Measurements from ENCODE around the gene SCARB1.

The SCARB1 gene

DNA sequence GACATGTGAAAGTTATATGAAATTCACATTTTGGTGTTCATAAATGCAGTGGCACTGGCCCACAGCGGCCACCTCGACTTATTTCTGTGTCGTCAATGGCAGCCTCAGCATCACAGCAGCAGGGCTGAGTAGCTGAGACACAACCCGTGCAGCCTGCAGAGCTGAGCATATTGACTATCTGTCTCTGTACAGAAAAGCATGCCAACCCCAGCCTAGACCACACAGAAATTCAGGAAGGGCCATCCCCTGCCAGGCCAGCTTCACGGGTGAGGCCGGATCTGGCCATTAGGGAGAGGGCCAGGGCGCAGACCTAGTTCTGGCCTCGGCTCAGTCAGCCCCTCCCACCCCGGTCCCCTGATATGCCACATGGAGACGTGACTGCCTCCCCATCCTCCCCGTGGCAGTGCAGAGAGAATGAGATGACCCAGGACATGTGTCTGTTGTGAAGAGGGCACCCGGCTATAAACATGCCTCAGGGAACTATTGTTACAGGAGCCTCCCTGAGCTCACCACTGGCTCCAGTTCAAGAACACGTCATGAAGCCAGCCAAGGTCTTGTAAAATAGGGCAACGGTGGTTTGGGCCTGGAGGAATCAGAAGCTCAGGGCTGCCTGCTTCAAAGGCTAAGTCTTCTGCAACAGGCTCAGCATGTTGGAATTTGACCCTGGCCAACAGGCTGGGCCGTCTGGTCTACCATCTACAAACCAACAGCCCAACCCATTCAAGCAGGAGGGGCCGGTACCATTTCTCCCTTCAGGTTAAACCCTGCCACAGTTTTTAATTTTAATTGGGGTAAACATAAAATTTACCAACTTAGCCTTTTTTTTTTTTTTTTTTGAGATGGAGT lies 25.5 kb downstream of the SCARB1 start:
- DNase-seq: no peak

DNA sequence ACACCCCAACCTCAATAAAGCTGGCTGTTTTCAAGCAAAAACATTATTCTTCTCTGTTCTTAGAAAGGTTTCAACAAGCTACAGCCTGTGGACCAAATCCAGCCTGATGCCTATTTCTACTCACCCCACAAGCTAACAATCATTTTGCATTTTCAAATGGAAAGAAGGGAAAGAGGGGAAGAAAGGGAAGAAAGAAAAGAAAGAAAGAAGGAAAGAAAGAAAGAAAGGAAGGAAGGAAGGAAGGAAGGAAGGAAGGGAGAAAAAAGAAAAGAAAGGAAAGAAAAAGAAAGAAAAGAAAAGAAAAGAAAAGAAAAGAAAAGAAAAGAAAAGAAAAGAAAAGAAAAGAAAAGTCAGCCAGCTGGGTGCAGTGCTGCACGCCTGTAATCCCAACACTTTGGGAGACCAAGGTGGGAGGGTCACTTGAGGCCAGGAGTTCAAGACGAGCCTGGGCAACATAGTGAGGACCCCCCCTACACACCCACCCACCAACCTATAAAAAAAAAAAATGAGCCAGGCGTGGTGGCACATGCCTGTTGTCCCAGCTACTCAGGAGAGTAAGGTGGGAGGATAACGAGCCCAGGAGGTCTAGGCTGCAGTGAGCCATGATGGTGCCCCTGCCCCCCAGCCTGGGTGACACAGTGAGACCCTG lies 26.3 kb downstream of the SCARB1 start:
- no peak for DNase-seq

DNA sequence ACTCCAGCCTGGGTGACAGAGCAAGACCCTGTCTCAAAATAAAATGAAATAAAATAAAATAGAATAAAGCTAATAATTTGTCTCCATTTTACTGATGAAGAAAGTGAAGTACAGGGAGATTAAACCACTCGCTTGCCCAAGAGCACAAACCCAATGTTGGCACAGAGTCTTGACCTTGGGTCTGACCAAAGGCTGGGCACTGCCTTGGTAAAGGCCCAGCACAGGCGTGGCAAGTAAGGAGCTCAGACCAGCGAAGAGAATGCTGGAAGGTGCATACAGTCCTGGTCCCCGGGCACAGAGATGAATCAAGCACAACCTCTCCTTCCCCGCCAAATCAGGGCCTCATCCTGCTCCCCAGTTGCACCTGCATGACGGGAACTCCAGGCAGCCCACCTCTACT lies 26.9 kb downstream of the SCARB1 start:
- no peak for DNase-seq

DNA sequence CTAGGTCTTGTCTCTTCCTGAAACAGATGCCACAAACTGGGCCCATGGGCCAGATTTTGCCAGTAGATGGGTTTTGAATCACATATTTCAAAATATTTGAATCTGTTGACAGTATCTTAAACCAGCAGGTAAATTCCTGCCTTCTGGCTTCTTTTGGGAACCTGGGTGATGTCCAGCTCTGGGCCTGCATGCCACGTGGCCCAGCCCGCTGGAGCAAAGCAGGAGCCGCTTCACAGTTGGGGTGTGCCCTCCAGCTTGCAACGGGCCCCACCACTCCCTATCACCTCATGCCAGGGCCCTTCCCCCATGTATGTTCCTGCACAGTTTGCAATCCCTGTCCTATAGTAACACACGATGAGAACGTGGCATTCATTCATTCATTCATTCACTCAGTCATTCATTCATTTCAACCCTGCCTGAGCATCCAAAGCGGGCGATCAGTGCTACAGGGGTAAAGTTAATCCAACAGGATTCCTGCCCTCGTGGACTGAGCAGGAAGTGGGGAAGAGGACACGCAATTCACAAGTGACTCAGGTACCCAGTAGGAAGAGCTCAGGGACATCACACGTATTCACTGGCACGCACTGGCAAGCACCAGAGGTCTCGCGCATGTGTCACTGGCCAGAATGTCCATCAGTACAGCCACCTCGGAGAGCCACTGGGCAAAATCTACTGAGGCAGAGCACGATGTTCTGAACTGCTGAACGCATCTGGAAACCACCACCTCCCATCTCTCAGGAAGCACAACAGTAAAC lies 27.8 kb downstream of the SCARB1 start:
- no peak for DNase-seq

DNA sequence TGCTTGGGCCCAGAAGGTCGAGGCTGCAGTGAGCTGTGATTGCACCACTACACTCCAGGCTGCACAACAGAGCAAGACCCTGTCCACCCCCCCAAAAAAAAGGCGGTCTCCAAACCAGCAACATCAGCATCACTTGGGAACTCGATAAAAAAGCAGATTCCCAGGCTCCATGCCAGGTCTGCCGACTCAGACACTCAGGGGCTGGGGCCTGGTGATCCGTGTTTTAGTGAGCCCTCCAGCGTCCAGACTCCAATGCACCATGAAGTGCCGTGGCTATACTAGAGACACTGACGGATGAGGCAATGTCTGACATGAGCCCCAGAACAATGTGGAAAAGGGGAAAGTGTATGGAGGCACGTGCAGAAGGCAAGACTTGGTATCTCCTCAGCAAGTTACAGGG lies 28.8 kb downstream of the SCARB1 start:
- no peak for DNase-seq

DNA sequence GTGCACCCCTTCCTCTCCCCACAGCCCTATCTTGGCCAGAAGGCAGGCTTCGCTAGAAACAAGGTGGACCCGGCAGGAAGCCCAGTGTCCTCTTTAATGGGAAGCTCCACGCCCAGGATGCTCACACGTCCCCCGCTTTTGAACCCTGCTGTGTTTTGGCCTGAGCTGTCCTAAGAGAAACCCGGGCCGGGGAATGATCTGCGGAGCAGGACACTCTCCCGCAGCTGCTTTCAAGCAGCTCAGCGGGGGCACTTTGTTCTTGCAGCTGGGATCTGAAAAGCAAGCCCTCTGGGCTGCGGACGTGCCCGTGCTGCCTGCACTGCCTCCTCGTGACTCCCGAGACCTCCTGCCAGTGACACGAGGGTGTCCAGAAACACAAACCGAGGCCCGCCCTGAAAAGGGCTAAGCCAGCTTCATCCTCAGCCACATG lies 30.0 kb downstream of the SCARB1 start:
- no peak for DNase-seq

DNA sequence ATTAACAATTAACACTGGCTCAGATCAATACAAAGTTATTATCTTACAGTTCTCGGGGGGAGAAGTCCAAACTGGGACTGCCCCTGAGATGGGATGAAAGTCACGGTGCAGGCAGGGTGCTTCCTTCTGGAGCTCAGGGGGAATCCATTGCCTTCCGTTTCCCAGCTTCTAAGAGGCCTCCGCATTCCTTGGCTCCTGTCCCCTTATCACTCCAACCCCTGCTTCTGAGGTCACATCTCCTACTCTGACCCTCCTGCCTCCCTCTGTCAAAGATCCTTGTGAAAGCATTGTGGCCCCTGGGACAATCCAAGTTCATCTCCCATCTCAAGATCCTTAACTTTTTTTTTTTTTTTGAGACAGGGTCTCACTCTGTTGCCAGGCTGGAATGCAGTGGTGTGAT lies 30.8 kb downstream of the SCARB1 start:
- DNase-seq: no peak

DNA sequence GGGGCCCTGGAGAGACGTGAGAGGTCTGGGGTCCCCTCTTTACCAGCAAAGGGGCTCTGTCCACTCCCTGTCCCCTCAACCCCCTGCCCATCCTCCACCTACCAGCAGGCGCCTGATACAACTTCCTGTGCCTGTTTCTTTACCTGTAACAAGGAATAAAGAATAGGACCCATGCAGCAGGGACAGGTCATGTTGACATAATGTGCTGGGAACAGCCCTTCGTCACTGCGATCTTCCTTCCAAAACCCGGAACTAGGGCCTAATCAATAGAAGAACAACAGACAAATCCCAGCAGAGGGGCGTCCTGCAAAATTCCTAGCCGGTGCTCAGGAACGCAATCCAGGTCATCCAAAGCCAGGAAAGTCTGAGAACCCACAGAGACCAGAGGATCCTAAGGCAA lies 32.1 kb downstream of the SCARB1 start:
- no peak for DNase-seq

DNA sequence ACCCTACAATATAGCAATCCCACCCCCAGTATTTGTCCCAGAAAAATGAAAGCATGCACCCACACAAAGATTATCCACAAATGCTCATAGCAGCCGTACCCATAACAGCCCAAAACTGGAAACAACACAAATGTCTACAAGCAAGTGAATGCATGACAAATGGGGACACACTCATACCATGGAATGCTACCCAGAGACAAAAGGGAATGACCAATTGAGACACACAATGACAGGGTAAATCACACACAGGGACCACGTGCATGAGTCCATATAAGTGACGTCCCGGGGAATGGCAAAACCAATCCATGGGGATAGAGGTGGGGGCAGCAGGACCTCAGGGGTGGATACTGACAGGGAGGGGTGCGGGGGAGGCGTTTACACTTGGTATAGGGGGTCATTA lies 33.4 kb downstream of the SCARB1 start:
- no peak for DNase-seq

DNA sequence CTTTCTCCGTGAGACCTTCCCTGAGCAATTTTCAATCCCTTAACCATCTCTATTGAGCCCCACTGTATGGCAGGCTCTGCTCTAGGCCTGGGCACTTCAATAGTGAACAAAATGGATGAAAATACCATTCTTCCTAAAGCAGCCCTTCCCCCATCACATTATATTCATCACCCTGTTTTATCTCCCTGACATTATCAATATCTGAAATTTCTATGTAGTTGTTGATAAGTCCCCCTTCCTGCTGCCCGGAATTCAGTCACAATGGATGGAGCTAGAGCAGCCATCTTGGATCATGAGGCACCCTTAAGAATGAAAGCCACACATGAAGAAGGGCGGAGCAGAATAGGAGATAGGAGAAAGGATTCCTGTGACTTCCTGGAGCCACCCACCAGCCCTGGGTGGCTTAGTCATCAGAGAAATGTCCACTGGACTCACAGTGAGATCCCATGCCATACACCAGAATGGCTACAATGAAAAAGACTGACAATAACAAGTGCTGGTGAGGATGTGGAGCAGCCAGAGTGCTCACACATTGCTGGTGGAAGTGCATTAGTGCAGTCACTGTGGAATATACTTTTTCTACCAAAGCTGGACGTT lies 33.9 kb downstream of the SCARB1 start:
- DNase-seq: no peak

DNA sequence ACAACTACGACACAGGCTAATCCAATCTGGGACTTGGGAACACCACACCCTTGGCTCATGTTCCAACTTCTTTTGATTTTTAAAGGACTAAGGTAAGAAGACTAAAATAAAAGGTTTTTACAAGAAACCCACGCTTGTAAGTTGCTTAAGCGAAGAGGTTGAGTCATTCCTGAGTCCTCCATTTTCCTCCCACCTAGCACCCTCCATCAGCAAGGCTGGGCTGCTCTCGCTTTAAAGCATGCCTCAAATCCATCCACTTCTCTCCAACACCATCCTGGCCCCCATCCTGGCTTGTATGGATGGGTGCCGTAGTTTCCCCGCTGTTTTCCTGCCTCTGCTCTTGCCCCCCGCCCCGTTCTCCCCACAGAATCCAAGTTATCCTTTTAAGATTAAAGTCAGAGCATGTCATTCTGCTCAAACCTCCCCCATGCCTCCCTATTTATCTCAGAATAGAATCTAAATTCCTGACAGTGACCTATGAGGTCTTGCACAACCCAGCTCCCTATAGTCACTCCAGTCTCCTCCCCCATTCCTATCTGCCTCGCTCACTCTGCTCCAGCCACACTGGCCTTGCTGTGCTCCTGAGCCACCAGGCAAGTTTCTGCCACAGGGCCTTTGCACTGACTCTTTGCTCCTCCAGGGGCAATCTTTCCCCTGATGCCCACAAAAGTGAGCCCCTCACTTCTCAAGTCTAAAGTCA lies 34.5 kb downstream of the SCARB1 start:
- no peak for DNase-seq

DNA sequence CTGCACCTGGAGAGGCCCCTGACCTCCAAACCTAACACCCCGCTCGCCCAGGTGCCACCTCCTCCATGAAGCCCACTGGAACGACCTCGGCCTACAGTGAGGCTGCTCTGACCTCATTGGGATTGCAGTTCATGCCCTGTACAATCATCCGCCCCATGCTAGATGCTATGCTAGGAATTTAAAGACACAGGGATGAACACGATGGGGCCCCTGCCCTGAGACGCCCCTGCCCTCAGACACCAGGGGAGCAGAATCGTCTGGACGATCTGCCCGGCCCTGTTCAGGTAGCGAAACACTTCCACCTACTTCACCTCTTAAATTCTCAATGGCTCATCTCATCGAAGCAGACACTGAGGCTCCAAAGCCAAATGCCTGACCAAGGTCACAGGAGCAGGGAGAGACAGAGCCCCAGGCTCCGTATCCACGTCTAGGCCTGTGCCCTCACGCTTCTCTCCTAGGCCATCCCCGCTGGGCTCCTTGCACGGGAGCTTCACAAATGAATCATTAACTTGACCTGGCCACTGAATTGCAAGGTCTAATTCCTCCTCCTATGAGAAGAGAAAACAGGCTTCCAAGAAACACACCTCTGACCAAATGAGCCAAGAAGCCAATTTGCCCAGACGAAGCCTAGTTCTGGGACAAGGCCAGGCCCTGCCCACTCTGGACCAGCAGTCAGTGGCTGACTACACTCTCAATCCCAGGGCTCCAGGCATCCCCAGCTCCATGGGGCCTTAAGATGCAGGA lies 35.2 kb downstream of the SCARB1 start:
- DNase-seq: no peak

DNA sequence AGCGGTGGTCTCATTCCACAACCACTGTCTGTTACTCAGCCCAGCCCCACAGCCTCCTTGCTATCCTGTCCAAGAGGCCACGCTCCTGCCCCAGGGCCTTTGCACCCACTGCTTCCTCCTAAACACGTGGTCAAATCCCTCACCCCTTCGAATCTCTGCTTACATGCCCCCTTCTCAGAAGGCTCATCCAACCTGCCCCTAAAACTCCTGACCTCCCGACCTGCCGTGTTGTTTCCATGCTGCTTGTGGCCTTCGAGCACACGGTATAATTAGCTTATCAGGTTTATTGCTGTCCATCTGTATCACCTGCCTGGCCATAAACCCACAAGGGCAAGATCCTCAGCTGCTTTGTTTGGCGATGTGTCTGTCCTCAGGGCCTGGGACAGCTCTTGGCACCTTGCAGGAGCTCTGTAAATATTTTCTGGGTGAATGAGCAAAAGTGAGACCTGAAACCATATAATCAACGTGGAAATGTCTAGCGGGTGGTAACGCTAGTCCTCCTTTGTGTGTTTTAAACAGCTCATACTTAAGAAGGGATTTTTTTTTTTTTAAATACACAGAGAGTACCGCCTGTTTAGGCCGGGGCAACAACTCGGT lies 36.0 kb downstream of the SCARB1 start:
- no peak for DNase-seq

DNA sequence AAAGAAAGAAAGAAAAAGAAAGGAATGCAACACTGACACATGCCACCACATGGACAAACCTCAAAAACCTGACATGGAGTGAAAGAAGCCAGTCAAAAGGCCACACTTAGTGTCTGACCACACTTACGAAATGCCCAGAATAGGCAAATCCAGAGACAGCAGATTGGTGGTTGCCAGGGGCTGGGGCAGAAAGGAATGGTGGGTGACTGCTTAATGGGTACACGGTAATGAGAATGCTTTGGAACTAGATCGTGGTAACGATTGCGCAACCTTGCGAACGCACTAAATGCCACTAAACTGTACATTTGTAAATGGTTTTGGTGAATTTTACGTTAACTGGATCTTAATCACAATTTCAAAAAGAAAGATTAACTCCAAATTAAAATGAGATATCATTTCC lies 39.5 kb downstream of the SCARB1 start:
- no peak for DNase-seq

DNA sequence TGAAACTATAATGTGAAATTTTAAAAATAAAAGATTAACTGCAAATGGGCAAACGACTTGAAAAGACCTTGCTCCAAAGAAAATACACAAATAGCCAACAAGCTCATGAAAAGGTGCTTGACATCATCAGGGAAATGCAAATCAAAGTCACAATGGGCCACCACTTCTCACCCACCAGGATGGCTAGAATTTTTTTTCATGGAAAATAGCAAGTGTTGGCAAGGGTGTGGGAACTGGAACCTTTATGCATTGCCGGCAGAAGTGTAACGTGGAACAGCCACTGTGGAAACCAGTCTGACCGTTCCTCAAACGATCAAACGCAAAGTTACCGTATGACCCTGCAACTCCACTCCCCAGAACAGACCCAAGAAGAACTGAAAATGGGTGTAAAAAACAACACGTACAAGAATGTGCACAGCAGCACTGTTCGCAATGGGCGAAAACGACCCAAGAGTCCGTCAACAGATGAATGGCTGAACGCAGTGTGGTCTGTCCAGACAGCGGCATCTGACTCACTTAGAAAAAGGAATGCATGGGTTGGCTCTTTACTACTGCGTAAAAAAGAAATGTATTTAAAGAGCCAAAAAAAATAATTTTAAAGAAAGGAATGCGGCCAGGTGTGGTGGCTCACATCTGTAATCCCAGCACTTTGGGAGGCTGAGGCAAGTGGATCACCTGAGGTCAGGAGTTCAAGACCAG lies 40.2 kb downstream of the SCARB1 start:
- DNase-seq: no peak

DNA sequence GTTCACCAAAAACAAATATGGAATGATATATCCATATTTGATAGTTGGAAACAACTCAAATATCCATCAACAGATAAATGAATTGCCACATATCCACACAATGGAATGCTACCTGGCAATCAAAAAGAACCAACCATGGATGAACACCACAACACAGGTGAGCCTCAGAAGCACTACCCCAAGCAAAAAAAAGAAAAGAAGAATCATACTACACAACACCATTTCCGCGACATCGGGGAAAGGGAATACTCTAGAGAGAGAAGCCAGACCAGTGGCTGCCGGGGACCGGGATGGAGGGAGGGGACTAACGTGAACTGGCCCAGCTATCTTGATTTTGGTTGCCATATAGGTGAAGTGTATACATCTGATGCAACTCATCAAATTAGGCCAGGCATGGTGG lies 41.4 kb downstream of the SCARB1 start:
- DNase-seq: no peak

DNA sequence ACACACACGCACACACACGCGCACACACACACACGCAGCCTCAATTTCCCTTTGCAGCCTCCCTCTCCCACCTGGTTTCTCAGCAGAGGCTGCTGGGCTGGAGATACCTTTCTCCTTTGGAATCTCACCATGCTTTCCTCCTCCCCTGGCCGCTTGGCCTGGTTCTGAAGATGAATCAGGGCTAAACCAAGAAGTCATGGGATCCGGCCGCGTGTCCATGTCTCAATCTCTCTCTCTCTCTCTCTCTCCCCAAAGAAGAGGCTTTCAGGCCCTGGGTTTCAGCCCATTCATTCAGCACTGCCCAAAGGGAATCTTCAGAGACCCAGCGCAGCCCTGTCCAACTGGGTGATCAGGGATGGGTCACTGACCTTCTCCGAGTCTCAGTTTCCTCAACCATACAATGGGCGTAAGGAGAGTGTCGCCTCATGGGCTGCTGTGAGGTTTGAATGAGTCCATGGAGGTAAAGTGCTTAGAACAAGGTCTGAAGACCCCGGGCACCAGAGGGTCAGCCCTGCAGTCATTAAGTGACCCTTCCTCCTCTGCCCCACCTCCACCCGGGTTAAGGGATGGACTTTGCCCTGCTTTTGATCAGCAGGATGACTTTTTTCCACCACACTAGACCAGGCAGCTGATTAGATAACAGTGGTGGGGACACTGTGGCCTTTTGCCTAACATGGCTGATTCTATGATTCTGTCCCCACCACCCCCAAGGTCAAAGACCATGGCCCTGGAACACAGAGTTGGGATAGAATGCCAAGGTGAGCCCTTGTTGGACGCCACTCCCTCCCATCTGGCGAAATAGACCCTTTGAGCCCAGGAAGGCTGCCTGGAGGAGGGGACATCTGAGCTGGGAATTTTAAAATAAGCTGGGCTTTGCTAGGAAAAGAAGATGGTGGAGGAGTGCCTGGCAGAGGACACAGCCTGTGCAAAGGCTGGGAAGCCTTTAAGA lies 42.1 kb downstream of the SCARB1 start:
- DNase-seq: no peak

DNA sequence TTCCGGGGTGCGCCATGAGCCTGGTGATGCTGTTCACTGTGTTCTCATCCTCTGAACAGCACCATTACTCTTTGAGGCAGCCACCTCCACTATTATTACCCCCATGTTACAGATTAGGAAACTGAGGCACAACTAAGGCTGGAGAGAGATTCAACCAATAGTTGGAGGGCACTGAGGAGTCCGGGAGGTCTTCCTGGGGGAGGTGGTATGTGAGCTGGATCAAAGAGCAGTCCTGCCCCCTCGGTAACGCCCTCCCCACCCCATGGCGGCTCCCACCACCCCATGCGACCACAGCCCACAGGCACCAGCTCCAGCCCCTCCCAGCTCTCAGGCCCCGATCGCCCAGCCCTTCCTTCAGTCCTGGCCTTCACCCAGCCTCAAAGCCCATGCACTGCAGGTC lies 43.5 kb downstream of the SCARB1 start:
- no peak for DNase-seq

DNA sequence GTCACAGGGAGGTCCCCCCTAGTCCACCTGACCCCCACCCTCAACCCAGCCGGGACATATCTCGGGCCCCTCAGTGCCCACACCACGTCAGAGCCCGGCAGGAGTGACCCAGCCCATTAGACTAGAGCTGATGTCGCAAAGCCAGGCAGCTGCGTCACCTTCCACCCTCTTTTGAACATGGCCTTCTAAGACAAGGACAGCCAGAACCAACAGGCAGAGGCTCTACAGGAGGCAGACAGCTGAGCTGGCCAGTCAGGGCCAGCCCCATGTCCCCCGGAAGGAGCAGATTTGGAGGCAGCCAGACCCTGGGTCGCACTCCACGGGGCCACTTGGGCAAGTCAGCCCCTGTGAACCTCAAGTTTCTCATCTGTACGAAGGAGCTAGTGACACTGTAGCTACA lies 44.1 kb downstream of the SCARB1 start:
- DNase-seq: no peak

DNA sequence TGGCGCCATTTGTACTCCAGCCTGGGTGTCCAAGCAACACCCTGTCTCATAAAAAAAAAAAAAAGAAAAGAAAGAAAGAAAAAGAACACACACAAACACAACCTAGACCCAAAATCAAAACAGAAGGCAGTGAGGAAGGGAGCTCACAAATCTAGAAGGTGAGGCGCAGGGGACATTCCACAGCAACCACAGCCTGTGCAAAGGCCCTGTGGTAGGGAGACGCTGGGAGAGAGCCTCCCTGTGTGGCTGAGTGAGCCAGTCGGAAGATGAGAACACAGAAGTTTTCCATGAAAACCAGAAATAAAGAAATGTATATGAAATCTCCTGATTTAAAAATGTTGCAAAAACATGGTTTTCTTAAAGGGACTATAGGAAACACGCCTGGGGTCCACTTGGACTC lies 44.6 kb downstream of the SCARB1 start:
- no peak for DNase-seq
